Mesothelial cell of epicardium (in vitro differentiated cells): ENCODE measurements around the gene EBI3. TPM values are rescaled to one million over a fixed set of nuclear protein-coding genes. Genes with fewer than 3 reads are reported as not detected.

Experiments
- DNase-seq, 2 experiments: peaks; one replicate each; pipeline ENCODE4 v3.0.0; 2021; ENCODE audit warnings: low spot score in 2 of 2; ENCODE audit not compliant: unreplicated experiment in 2 of 2
- H3K27ac Mint-ChIP-seq: 2 replicates; pipeline ENCODE4 v1.8.0; 2021; ENCODE audit warnings: mixed read lengths
- H3K27me3 Mint-ChIP-seq: 2 replicates; pipeline ENCODE4 v1.8.0; 2021; ENCODE audit warnings: low read depth, mixed read lengths
- H3K36me3 Mint-ChIP-seq: 2 replicates; pipeline ENCODE4 v1.8.0; 2021; ENCODE audit warnings: mixed read lengths
- H3K4me1 Mint-ChIP-seq: 2 replicates; pipeline ENCODE4 v1.8.0; 2021; ENCODE audit warnings: mixed read lengths
- H3K4me3 Mint-ChIP-seq: 2 replicates; pipeline ENCODE4 v1.8.0; 2021; ENCODE audit warnings: mild to moderate bottlenecking, moderate library complexity, mixed read lengths
- H3K9me3 Mint-ChIP-seq: 2 replicates; pipeline ENCODE4 v1.8.0; 2021; ENCODE audit warnings: mixed read lengths
- total RNA-seq: library from RNA; stranded (reverse); gene quantifications from 3 replicates; pipeline ENCODE4 v1.2.1, GENCODE V29; 2021
- TF ChIP-seq, protein P1 (sequence below): fragments of 200-600 bp; sonication (generic); IDR thresholded peaks from one replicate; pipeline ENCODE4 v1.5.0; 2021; ENCODE audit warnings: antibody characterized with exemption; ENCODE audit not compliant: unreplicated experiment

The EBI3 gene
- 0.22 to 0.96 TPM (median 0.68 TPM) in 3 replicates for total RNA-seq

DNA sequence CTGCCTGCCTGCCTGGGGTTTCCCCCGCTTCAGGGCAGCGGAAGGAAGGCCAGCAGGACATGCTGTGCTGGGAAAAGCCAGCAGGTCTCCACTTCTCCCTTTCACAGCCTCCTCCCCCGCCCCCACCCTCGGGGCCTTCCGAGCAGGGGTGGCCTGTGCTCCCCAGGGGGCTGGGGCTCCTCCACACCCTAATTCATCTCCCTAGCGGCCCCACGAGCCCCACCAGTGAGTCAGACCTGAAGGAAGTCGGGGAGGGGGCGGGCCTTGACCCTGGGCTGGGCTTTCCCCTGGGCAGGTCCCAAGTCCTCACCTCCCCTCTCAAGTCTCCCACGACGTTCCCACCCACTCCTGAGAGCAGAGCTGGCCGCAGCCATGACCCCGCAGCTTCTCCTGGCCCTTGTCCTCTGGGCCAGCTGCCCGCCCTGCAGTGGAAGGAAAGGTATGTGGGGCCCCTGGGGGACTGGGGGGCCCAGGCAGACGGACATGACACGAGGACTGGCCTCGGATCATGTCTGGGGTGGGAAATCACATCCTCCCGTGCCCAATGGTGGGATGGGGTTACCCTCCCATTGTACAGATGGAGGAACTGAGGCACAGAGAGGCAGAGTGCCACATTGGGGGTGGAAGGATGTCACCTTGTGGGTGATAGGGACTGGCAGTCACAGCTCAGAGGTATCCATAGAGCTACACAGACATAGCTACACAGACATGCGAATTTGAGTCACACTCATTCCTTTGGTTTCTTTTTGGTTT is at the start of gene EBI3:
TSS of gene EBI3 (plus strand) at position 345 of the 753 bp plus-strand sequence. CDS start at position 373, 28 bp downstream.
- H3K4me3 Mint-ChIP-seq: no peak within 1 kb of the TSS
- H3K4me1 Mint-ChIP-seq: no peaks in the 10 kb centered on the region
- DNase-seq: no peak
- no peaks in the 10 kb centered on the region for H3K9me3 Mint-ChIP-seq
- TF ChIP-seq, protein P1, sequence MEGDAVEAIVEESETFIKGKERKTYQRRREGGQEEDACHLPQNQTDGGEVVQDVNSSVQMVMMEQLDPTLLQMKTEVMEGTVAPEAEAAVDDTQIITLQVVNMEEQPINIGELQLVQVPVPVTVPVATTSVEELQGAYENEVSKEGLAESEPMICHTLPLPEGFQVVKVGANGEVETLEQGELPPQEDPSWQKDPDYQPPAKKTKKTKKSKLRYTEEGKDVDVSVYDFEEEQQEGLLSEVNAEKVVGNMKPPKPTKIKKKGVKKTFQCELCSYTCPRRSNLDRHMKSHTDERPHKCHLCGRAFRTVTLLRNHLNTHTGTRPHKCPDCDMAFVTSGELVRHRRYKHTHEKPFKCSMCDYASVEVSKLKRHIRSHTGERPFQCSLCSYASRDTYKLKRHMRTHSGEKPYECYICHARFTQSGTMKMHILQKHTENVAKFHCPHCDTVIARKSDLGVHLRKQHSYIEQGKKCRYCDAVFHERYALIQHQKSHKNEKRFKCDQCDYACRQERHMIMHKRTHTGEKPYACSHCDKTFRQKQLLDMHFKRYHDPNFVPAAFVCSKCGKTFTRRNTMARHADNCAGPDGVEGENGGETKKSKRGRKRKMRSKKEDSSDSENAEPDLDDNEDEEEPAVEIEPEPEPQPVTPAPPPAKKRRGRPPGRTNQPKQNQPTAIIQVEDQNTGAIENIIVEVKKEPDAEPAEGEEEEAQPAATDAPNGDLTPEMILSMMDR: no peak
- H3K27me3 Mint-ChIP-seq: peaks cover 6% of the 10 kb centered on the region
- no peak within 1 kb of the TSS for H3K27ac Mint-ChIP-seq
- H3K36me3 Mint-ChIP-seq: no peaks in the 10 kb centered on the region

DNA sequence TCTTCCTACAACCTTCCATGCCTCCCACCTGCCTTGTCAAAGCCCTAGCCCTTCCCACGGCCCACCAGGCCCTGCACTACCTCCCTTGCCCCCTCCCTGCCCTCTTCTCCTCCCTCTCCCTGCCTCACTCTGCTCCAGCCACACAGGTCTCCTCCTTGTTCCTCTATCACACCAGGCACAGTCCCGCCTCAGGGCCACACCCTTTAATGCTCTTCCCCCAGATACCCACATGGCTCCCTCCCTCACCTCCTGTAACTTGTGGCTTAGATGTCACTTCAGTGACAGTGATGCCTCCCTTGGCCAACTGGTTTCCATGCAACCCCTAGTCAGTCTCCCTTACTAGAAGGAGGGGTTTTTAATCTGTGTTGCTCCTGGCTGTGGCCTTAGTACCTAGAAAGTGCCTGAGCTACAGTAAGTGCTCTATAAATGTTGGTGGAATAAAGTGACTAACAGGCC is 48.2 kb upstream of the EBI3 start:
- H3K27me3 Mint-ChIP-seq: peaks cover 5% of the 10 kb centered on the region
- H3K4me1 Mint-ChIP-seq: peaks cover 12% of the 10 kb centered on the region
- peaks cover 8% of the 10 kb centered on the region for H3K36me3 Mint-ChIP-seq
- peak overlapping the region; percentile 61 for H3K27ac Mint-ChIP-seq
- H3K9me3 Mint-ChIP-seq: no peaks in the 10 kb centered on the region
- H3K4me3 Mint-ChIP-seq: peak overlapping the region; percentile 99
- TF ChIP-seq, protein P1: no peak
- no peak for DNase-seq

DNA sequence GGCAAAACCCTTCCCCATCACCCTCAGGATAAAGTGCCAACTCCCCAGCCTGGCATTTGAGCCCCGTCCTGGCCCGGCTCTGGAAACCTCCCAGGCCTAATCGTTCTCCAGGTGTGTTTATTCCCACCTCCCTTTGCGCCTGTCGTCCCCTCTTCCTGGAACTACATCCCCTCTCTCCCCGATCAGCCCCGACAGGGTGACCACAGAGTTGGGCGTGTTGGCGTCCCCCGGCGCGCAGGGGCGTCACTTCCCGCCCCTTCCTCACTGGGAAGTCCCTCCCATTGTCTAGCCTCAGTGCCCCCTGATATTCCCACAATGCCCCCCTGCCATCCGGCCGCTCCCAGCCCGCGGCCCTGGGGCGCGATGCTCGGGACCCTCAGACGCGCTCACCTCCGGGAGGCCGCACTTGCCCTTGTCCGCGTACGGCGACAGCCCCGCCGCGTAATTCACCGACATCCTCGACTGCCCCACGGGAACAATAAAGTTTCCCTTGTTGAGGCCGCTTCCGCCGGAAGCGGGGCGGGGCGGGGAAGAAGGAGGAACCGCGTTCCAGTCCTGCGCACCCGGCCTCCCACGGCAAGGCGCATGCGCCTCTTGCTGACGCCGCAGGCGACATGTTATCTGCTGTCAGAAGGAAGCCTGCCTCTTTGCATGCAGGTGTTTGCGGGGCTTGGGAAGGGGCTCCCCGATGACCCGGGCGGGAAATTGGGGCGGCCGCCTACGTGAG is 47.1 kb upstream of the EBI3 start, which contains the start of the genes ANKRD24 and SIRT6:
TSS of gene ANKRD24 (plus strand) at position 606 of the 727 bp plus-strand sequence. CDS start 3,737 bp downstream, outside the sequence.
TSS of gene SIRT6 (minus strand) at position 480 of the 727 bp plus-strand sequence. CDS start at position 456, 24 bp downstream.
- DNase-seq: peak; percentile 95 to 98
- Mint-ChIP-seq H3K4me3 (peak within 1 kb of the TSS; percentile 99), H3K27ac (peak within 1 kb of the TSS; percentile 96), H3K4me1 (peaks cover 12% of the 10 kb centered on the region), H3K27me3 (peaks cover 7% of the 10 kb centered on the region), H3K36me3 (peaks cover 8% of the 10 kb centered on the region), H3K9me3 (no peaks in the 10 kb centered on the region)
- TF ChIP-seq, protein P1: no peak

DNA sequence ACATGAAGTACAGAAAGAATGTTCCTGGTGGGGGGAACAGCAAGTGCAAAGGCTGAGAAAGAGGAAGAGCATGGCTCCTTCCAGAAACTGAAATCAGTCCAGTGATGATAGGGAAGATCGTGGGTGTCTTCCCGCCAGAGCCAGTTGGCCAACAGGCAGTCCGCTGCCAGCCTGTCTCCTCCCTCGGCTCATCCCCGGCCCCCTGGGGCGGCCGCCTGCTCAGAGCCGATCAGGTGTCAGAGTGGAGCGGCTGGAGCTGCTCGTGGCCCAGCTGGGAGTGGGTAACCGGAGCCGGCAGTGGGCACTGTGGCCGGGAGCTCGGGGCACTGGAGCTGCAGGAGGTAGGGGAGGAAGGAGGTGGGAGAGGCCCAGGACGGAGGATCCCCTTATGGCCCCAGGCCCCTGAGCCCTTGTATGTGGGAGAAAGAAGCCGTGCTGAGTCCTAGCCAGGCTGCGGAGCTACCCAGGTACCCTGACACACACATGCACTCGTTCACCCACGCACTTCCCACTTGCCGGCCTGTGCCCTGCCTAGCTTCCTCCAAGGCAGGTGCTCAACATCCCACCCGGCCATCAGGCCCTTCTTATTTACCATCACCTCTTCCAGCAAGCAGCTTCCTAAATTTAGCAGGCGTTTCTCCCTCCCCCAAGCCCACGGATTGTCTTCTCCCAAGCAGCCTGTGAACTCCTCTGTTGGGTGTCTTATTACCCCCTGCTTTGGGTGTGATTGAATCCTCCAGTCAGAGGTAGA is 45.2 kb upstream of the EBI3 start:
- Mint-ChIP-seq H3K27me3 (peaks cover 7% of the 10 kb centered on the region), H3K4me1 (peaks cover 12% of the 10 kb centered on the region), H3K9me3 (no peaks in the 10 kb centered on the region)

More for the DNA sequence above, 45.2 kb upstream of the EBI3 start:
- Mint-ChIP-seq H3K27ac (no peak overlapping the region), H3K36me3 (peaks cover 7% of the 10 kb centered on the region), H3K4me3 (peak overlapping the region; percentile 49)
- DNase-seq: no peak
- TF ChIP-seq, protein P1: no peak
